Astrocyte of the cerebellum (primary cell): ENCODE measurements around the gene KLF7.

Experiments used
- DNase-seq: peaks from one replicate; pipeline ENCODE4 v3.0.0-alpha.2; 2011; ENCODE audit warnings: low read depth
- H3K4me3 ChIP-seq: 2 replicates; pipeline ENCODE4 v1.5.1; 2011; ENCODE audit warnings: mild to moderate bottlenecking, low read depth, low read length, moderate library complexity
- CTCF ChIP-seq: IDR thresholded peaks from 2 replicates; pipeline ENCODE4 v1.5.1; 2012; ENCODE audit warnings: low read length, low read depth, moderate library complexity, mild to moderate bottlenecking; ENCODE audit errors: missing control alignments
- in situ Hi-C: cut with HindIII; loops from 2 replicates; pipeline ENCODE4 v1.10.0; 2017; ENCODE audit warnings: low sequenced_read_pairs

The KLF7 gene

GRCh38 chr2:207202645-207203044 lies 36.9 kb upstream of the KLF7 start:
- TF ChIP-seq CTCF = no peak
- no peak overlapping the region for H3K4me3 ChIP-seq
- DNase-seq = no peak
- in situ Hi-C loops = no loop called here

GRCh38 chr2:207201416-207201815 lies 35.7 kb upstream of the KLF7 start:
- in situ Hi-C loops = no loop called here
- DNase-seq = no peak
- H3K4me3 ChIP-seq = no peak overlapping the region
- no peak for TF ChIP-seq CTCF

GRCh38 chr2:207200136-207200535 lies 34.4 kb upstream of the KLF7 start:
- TF ChIP-seq CTCF = no peak
- no peak for DNase-seq
- in situ Hi-C loops = no loop called here
- no peak overlapping the region for H3K4me3 ChIP-seq

GRCh38 chr2:207194028-207194427 lies 28.3 kb upstream of the KLF7 start:
- H3K4me3 ChIP-seq = no peak overlapping the region
- DNase-seq = no peak
- TF ChIP-seq CTCF = no peak
- in situ Hi-C loops = no loop called here

GRCh38 chr2:207188626-207189419 lies 23.1 kb upstream of the KLF7 start:
- DNase-seq = no peak
- TF ChIP-seq CTCF = no peak
- in situ Hi-C loops = no loop called here
- no peak overlapping the region for H3K4me3 ChIP-seq

GRCh38 chr2:207185372-207185771 lies 19.6 kb upstream of the KLF7 start:
- TF ChIP-seq CTCF = no peak
- in situ Hi-C loops = no loop called here
- no peak overlapping the region for H3K4me3 ChIP-seq
- no peak for DNase-seq

GRCh38 chr2:207184768-207185167 lies 19.0 kb upstream of the KLF7 start:
- in situ Hi-C loops = no loop called here
- DNase-seq = no peak
- no peak overlapping the region for H3K4me3 ChIP-seq
- no peak for TF ChIP-seq CTCF
